ENCODE measurements around the gene PCDHGB1. TPM values are rescaled to one million over a fixed set of nuclear protein-coding genes. Genes with fewer than 3 reads are reported as not detected.
A peak's percentile ranks its signal among the peaks of the same experiment; 100 is the strongest.

Gene PCDHGB1
- total RNA-seq, 2 donors from 2014 or later = 3.9 to 6.5 TPM

DNA sequence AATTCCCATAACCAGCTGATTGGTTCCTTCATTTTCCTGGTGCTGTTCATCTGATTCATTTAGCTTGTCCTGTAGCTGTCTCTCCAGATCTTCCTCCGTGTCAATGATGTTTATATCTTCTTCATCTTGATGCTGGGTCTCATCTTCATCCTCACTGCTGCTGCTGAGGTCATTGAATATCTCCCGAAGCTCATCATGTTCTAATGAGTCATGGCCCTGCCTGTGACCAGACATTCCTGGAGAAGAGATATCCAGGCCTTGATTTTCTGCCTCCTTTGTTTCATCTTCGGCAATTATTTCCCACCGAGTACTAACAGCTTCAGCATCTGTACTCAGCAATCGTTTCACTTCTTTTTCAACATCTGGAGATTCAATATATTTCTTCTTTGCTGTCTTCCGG, 30.7 kb upstream of the PCDHGB1 start:
- TF ChIP-seq, protein P1, sequence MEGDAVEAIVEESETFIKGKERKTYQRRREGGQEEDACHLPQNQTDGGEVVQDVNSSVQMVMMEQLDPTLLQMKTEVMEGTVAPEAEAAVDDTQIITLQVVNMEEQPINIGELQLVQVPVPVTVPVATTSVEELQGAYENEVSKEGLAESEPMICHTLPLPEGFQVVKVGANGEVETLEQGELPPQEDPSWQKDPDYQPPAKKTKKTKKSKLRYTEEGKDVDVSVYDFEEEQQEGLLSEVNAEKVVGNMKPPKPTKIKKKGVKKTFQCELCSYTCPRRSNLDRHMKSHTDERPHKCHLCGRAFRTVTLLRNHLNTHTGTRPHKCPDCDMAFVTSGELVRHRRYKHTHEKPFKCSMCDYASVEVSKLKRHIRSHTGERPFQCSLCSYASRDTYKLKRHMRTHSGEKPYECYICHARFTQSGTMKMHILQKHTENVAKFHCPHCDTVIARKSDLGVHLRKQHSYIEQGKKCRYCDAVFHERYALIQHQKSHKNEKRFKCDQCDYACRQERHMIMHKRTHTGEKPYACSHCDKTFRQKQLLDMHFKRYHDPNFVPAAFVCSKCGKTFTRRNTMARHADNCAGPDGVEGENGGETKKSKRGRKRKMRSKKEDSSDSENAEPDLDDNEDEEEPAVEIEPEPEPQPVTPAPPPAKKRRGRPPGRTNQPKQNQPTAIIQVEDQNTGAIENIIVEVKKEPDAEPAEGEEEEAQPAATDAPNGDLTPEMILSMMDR (IDR thresholded peaks at IDR 0.05) = no peak
- TF ChIP-seq POLR2A (IDR thresholded peaks at IDR 0.05) (no peak), POLR2AphosphoS5 (IDR thresholded peaks at IDR 0.05) (no peak)
- 99% methylated on average over 6 of the region's 6 CpGs for WGBS
- Histone ChIP-seq H3K36me3 (no peaks in the 10 kb centered on the region), H3K27ac (no peak overlapping the region), H3K27me3 (replicated peaks; ENCODE audit: insufficient read depth) (no peaks in the 10 kb centered on the region), H3K9me3 (peaks cover 12% of the 10 kb centered on the region), H3K4me3 (no peak overlapping the region), H3K4me1 (replicated peaks) (no peaks in the 10 kb centered on the region)
- intact Hi-C loops (cut with DNase I) = no loop called here
- no peak for DNase-seq (ENCODE audit: low spot score)

DNA sequence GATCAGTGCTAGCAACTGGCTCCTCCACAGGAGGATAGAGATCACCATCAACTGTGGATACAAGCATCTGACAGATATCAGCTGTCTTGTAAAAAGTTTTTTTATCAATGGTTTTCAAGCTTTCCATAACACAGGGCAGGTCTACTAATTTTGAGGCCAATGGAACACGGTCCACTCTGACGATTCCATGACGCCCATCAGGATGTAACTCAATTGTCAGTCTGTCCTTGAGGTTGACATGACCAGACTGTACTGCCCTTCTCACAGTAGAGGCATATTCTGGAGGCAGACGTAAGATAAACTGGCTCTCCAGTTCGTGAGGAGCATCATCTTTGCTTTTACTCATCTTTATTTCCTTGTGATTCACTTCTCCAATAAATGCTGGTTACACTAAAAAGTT, 30.2 kb upstream of the PCDHGB1 start:
- Histone ChIP-seq H3K4me3 (peak overlapping the region; percentile 50 to 77), H3K4me1 (replicated peaks) (no peaks in the 10 kb centered on the region), H3K36me3 (no peaks in the 10 kb centered on the region), H3K27ac (no peak overlapping the region), H3K9me3 (peaks cover 12% of the 10 kb centered on the region), H3K27me3 (replicated peaks; ENCODE audit: insufficient read depth) (no peaks in the 10 kb centered on the region)
- 70% methylated on average over 5 of the region's 5 CpGs for WGBS
- DNase-seq (ENCODE audit: low spot score) = no peak
- intact Hi-C loops (cut with DNase I) = loop anchor here (5.0 kb wide), 1 partner anchor 243 kb away; no protein-coding TSS in a partner anchor
- TF ChIP-seq POLR2A (IDR thresholded peaks at IDR 0.05) = no peak
- TF ChIP-seq POLR2AphosphoS5 (IDR thresholded peaks at IDR 0.05) = no peak
- TF ChIP-seq, protein P1 (IDR thresholded peaks at IDR 0.05) = no peak

DNA sequence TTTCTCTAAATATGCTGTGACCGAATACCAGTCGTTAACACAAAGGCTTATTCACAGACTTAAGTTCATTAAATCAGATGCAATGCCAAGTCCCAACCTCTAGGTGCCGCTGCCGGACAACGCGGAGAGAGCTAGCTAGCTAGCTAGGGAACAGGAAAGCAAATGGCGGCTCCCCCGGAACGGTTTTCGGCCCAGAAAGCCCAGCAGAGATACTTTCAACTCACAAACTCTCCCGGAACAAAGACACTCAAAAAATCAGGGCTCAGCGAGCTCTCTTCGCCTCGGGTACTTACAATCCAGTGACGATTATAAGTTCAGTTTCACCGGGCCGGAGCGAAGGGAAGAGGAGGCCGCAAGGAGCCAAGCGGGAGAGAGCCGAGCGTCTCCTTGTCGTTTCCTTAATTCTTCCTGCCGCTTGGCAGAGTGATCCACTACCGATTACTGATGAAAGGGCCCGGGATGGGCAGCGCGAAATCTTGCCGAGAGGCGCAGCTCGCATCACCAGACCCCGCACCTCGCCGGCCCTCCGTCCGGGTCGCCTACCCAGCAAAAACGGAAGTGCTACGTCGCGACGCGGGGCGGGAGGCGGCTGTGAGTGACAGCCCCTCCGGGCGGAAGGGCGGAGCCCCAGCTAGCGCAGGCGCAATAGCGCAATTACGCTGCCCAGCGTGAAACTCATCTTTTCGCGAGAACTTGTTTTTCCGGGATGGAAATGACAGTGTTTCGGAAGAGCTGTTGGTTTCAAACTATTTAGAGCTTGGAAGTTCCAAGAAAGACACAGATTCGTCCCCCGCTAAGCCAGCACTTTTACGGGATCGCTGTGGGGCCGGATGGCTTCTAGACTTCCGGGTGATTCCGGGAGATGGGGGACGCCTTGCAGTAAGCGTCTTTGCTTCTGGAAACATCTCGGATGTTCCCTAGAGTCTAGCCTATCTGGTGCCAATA, 29.4 kb upstream of the PCDHGB1 start, which contains the start of gene TAF7:
Gene TAF7, minus strand, starts transcription at position 560 of the 945 bp plus-strand sequence. CDS start 740 bp downstream, outside the sequence.
- peak within 1 kb of the TSS; percentile 50 to 77 for H3K4me3 ChIP-seq
- H3K4me1 ChIP-seq (replicated peaks) = no peaks in the 10 kb centered on the region
- 2% methylated on average over 62 of the region's 67 CpGs for WGBS
- intact Hi-C loops (cut with DNase I) = loop anchor here (5.0 kb wide), 1 partner anchor 242 kb away; no protein-coding TSS in a partner anchor
- peaks cover 12% of the 10 kb centered on the region for H3K9me3 ChIP-seq
- peak; percentile 80 for DNase-seq (ENCODE audit: low spot score)
- peak; percentile 92 for TF ChIP-seq POLR2AphosphoS5 (IDR thresholded peaks at IDR 0.05)
- TF ChIP-seq, protein P1 (IDR thresholded peaks at IDR 0.05) = peak; percentile 55 to 78 (median 76)
- peak; percentile 77 for TF ChIP-seq POLR2A (IDR thresholded peaks at IDR 0.05)
- peak within 1 kb of the TSS; percentile 94 to 96 for H3K27ac ChIP-seq
- H3K36me3 ChIP-seq = no peaks in the 10 kb centered on the region
- no peaks in the 10 kb centered on the region for H3K27me3 ChIP-seq (replicated peaks; ENCODE audit: insufficient read depth)

DNA sequence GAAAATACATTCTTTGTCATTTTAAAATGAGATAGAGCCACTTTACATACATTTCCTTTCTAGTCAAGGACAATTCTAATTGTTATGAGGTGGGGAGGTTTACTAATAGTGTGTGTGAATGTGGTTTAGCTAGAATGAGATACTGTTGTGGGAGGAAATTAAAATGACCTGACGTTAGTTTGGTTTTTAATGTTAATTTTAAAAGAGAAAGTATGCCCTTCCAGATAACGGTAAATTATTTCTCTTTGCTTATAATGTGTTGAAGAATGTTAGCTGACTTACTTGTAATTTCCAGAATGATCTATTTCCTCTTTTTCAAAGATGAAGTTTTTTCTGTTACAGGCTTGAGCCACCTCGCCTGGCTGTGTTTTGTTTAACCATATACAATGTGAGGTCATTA, 27.6 kb upstream of the PCDHGB1 start:
- Histone ChIP-seq H3K4me3 (no peak overlapping the region), H3K27me3 (replicated peaks; ENCODE audit: insufficient read depth) (no peaks in the 10 kb centered on the region), H3K27ac (no peak overlapping the region), H3K9me3 (peaks cover 12% of the 10 kb centered on the region), H3K36me3 (no peaks in the 10 kb centered on the region), H3K4me1 (replicated peaks) (no peaks in the 10 kb centered on the region)
- no peak for DNase-seq (ENCODE audit: low spot score)
- 92% methylated on average over 3 of the region's 3 CpGs for whole genome bisulfite sequencing
- intact Hi-C loops (cut with DNase I) = loop anchor here (5.0 kb wide), 1 partner anchor 240 kb away; no protein-coding TSS in a partner anchor
- TF ChIP-seq POLR2A (IDR thresholded peaks at IDR 0.05) = no peak
- TF ChIP-seq, protein P1 (IDR thresholded peaks at IDR 0.05) = no peak
- no peak for TF ChIP-seq POLR2AphosphoS5 (IDR thresholded peaks at IDR 0.05)
